Middle frontal gyrus (tissue), 1 donor: ENCODE data around the gene DSN1.

Experiments
- DNase-seq: peaks from one replicate; pipeline ENCODE4 v3.0.0-alpha.2; 2015; ENCODE audit warnings: low spot score; ENCODE audit errors: extremely low spot score

The DSN1 gene

GRCh38 chr20:36756496-36756895 lies 17.1 kb downstream of the DSN1 start:
- no peak for DNase-seq

GRCh38 chr20:36754656-36755222 lies 18.8 kb downstream of the DSN1 start:
- peak; percentile 54 for DNase-seq

GRCh38 chr20:36752582-36752981 lies 21.0 kb downstream of the DSN1 start:
- DNase-seq = no peak

- peak; percentile 87 for DNase-seq
These were observed 27.5 kb downstream of the DSN1 start, which contains the start of gene NDRG3 for GRCh38 chr20:36745927-36746659. Gene NDRG3, minus strand, starts transcription at chr20:36746090. Its CDS starts 24,355 bp downstream, at chr20:36721735.

- no peak for DNase-seq
These were observed 28.2 kb downstream of the DSN1 start for GRCh38 chr20:36745234-36745926.

GRCh38 chr20:36744764-36745191 lies 28.8 kb downstream of the DSN1 start:
- no peak for DNase-seq

- DNase-seq = no peak
These were observed 29.3 kb downstream of the DSN1 start for GRCh38 chr20:36744243-36744642.

GRCh38 chr20:36742558-36742957 lies 31.0 kb downstream of the DSN1 start:
- DNase-seq = no peak

GRCh38 chr20:36741072-36741471 lies 32.5 kb downstream of the DSN1 start:
- no peak for DNase-seq

- no peak for DNase-seq
These were observed 36.4 kb downstream of the DSN1 start for GRCh38 chr20:36737183-36737499.

- DNase-seq = no peak
These were observed 36.9 kb downstream of the DSN1 start for GRCh38 chr20:36736451-36737182.

- no peak for DNase-seq
These were observed 41.1 kb downstream of the DSN1 start for GRCh38 chr20:36732456-36732855.

- DNase-seq = no peak
These were observed 44.6 kb downstream of the DSN1 start for GRCh38 chr20:36728986-36729385.

- DNase-seq = no peak
These were observed 47.4 kb downstream of the DSN1 start for GRCh38 chr20:36726168-36726567.

GRCh38 chr20:36720510-36720909 lies 53.1 kb downstream of the DSN1 start:
- no peak for DNase-seq

- DNase-seq = no peak
These were observed 55.9 kb downstream of the DSN1 start for GRCh38 chr20:36717657-36718056.

GRCh38 chr20:36717021-36717420 lies 56.5 kb downstream of the DSN1 start:
- DNase-seq = no peak

GRCh38 chr20:36712775-36713174 lies 60.8 kb downstream of the DSN1 start:
- DNase-seq = no peak

GRCh38 chr20:36709126-36709525 lies 64.4 kb downstream of the DSN1 start:
- no peak for DNase-seq

GRCh38 chr20:36703530-36703929 lies 70.0 kb downstream of the DSN1 start:
- no peak for DNase-seq
